Thyroid gland (tissue), 4 donors: ENCODE data around the gene CALY.

ENCODE experiments used
- POLR2A ChIP-seq, 2 donors: fragments of 450-650 bp; IDR thresholded peaks; one replicate each; pipeline ENCODE4 v1.6.1; 2017; ENCODE audit warnings: antibody characterized with exemption in 2 of 2, mild to moderate bottlenecking in 2 of 2, moderate library complexity in 1 of 2
- TF ChIP-seq, protein P1 (sequence below), 6 experiments: fragments of 200-600 bp in 3 of 6; fragments of 450-650 bp in 3 of 6; sonication (generic) in 3 of 6; IDR thresholded peaks; one replicate each; pipeline ENCODE4 v1.5.1; 2016 to 2019; ENCODE audit warnings: antibody characterized with exemption in 6 of 6, mild to moderate bottlenecking in 2 of 6, inconsistent platforms in 1 of 6, moderate library complexity in 1 of 6

DNA sequence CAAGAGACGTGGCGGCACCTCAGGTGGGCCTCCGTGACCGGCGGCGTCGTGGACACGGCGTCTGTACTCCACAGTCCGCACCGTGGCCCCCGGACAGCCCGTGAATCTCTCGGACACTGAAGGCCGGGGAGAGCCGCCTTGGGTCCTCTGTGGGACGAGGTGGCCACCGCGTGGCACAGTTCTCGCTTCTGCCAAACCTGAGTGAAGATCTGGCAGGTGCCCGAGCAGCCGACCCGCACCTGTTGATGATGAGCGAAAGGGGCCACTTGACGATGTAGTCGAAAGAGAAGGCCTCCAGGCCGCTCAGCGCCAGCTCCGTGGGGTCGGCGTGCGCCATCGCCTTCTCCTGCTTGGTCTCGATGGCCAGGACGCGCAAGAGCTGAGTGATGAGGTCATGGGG is 51.5 kb downstream of the CALY start:
- TF ChIP-seq, protein P1, sequence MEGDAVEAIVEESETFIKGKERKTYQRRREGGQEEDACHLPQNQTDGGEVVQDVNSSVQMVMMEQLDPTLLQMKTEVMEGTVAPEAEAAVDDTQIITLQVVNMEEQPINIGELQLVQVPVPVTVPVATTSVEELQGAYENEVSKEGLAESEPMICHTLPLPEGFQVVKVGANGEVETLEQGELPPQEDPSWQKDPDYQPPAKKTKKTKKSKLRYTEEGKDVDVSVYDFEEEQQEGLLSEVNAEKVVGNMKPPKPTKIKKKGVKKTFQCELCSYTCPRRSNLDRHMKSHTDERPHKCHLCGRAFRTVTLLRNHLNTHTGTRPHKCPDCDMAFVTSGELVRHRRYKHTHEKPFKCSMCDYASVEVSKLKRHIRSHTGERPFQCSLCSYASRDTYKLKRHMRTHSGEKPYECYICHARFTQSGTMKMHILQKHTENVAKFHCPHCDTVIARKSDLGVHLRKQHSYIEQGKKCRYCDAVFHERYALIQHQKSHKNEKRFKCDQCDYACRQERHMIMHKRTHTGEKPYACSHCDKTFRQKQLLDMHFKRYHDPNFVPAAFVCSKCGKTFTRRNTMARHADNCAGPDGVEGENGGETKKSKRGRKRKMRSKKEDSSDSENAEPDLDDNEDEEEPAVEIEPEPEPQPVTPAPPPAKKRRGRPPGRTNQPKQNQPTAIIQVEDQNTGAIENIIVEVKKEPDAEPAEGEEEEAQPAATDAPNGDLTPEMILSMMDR (IDR thresholded peaks at IDR 0.05): no peak
- TF ChIP-seq POLR2A (IDR thresholded peaks at IDR 0.05): no peak
